ENCODE results near the gene CRISPLD2.

CRISPLD2 gene

DNA sequence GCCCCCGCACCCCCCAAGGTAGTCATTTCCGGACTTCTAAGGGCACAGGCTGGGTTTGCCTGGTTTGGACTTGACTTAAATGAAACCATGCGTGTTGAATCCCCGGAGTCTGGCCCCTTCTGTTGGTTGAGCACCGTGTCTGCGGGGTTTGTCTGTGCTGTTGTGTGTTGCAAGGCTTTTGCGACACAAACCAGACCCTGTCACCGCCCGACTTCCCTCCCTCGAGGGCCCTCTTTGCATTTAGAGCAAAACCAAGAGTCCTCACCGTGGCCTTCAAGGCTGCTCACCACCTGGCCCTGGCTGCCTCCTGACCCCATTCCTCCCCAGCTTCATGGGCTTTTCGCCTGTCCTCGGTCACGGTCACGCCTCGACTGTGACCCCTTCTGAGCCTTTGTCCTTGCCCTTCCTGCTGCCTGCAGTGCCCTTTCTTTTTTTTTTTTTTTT, 7.4 kb downstream of the CRISPLD2 start:
- TF ChIP-seq TAF1 (IDR thresholded peaks at IDR 0.05; ENCODE audit: low read depth) (no peak), USF1 (IDR thresholded peaks at IDR 0.05) (no peak), CEBPB (IDR thresholded peaks at IDR 0.05) (no peak), YY1 (IDR thresholded peaks at IDR 0.05; ENCODE audit: low read depth) (no peak), NFIC (IDR thresholded peaks at IDR 0.05) (no peak), REST (IDR thresholded peaks at IDR 0.05; ENCODE audit: low read depth) (no peak), ZBTB7A (IDR thresholded peaks at IDR 0.05; ENCODE audit: low read depth) (no peak), FOXM1 (IDR thresholded peaks at IDR 0.05; ENCODE audit: borderline replicate concordance, low read depth) (no peak), CREB1 (IDR thresholded peaks at IDR 0.05; ENCODE audit: low read depth) (no peak), EP300 (IDR thresholded peaks at IDR 0.05; ENCODE audit: borderline replicate concordance) (no peak), RAD21 (IDR thresholded peaks at IDR 0.05; ENCODE audit: low read depth) (no peak), TEAD4 (IDR thresholded peaks at IDR 0.05) (no peak), TCF12 (IDR thresholded peaks at IDR 0.05; ENCODE audit: low read depth) (no peak), EGR1 (IDR thresholded peaks at IDR 0.05) (no peak)
- TF ChIP-seq, protein P1, sequence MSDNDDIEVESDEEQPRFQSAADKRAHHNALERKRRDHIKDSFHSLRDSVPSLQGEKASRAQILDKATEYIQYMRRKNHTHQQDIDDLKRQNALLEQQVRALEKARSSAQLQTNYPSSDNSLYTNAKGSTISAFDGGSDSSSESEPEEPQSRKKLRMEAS (IDR thresholded peaks at IDR 0.05): no peak

- TF ChIP-seq USF1 (IDR thresholded peaks at IDR 0.05): no peak
- no peak for TF ChIP-seq TEAD4 (IDR thresholded peaks at IDR 0.05)
- no peak for TF ChIP-seq RAD21 (IDR thresholded peaks at IDR 0.05; ENCODE audit: low read depth)
- TF ChIP-seq TAF1 (IDR thresholded peaks at IDR 0.05; ENCODE audit: low read depth): no peak
- no peak for TF ChIP-seq EP300 (IDR thresholded peaks at IDR 0.05; ENCODE audit: borderline replicate concordance)
- no peak for TF ChIP-seq YY1 (IDR thresholded peaks at IDR 0.05; ENCODE audit: low read depth)
- TF ChIP-seq CREB1 (IDR thresholded peaks at IDR 0.05; ENCODE audit: low read depth): no peak
- TF ChIP-seq, protein P1 (IDR thresholded peaks at IDR 0.05): no peak
- TF ChIP-seq REST (IDR thresholded peaks at IDR 0.05; ENCODE audit: low read depth): no peak
- TF ChIP-seq CEBPB (IDR thresholded peaks at IDR 0.05): no peak
- no peak for TF ChIP-seq EGR1 (IDR thresholded peaks at IDR 0.05)
Observed at GRCh38 chr16:84827897-84828296, 8.1 kb downstream of the CRISPLD2 start.

DNA sequence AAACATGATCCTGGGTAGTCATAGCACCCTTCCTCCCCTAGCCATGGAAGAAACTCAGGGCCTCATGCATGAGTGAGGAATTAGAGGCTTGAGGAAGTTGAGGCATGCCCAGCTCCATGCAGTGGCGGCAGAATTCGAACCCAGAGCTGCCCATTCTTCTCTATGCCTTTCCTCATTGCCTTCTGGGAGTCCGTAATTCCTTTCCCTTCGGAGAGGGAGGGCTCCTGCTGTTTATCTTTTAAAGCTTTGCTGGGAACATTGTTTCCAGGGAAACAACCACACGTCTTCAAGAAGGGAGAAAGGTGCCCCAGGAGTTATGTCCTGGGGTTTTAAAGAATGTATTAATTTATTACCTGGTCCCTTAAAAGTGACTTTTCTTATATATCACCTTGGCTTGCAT, 8.5 kb downstream of the CRISPLD2 start:
- TF ChIP-seq RAD21 (IDR thresholded peaks at IDR 0.05; ENCODE audit: low read depth) (no peak), TCF12 (IDR thresholded peaks at IDR 0.05; ENCODE audit: low read depth) (no peak), ZBTB7A (IDR thresholded peaks at IDR 0.05; ENCODE audit: low read depth) (no peak), NFIC (IDR thresholded peaks at IDR 0.05) (no peak), TAF1 (IDR thresholded peaks at IDR 0.05; ENCODE audit: low read depth) (no peak), REST (IDR thresholded peaks at IDR 0.05; ENCODE audit: low read depth) (no peak), YY1 (IDR thresholded peaks at IDR 0.05; ENCODE audit: low read depth) (no peak), TEAD4 (IDR thresholded peaks at IDR 0.05) (no peak), CEBPB (IDR thresholded peaks at IDR 0.05) (no peak), EP300 (IDR thresholded peaks at IDR 0.05; ENCODE audit: borderline replicate concordance) (no peak), CREB1 (IDR thresholded peaks at IDR 0.05; ENCODE audit: low read depth) (no peak), FOXM1 (IDR thresholded peaks at IDR 0.05; ENCODE audit: borderline replicate concordance, low read depth) (no peak), USF1 (IDR thresholded peaks at IDR 0.05) (no peak), EGR1 (IDR thresholded peaks at IDR 0.05) (no peak)
- TF ChIP-seq, protein P1 (IDR thresholded peaks at IDR 0.05): no peak

Measured in Ishikawa (cell line).